BLaER1 treated with 17β-estradiol and CSF1 and Interleukin-3, amounts not matched to agents 10 nM and 100 nM (cell line): ENCODE measurements around the gene ZBTB45.
A peak's percentile ranks its signal among the peaks of the same experiment; 100 is the strongest.

Experiments
- H3K27ac ChIP-seq, 11 experiments: shearing (Covaris generic); formaldehyde crosslinking; 2 replicates each; pipeline ENCODE4 v1.8.1; 2022
- H3K27me3 ChIP-seq, 11 experiments: shearing (Covaris generic); formaldehyde crosslinking; 2 replicates each; pipeline ENCODE4 v1.8.1; 2022
- H3K36me3 ChIP-seq, 11 experiments: shearing (Covaris generic); formaldehyde crosslinking; 2 replicates each; pipeline ENCODE4 v1.8.1; 2022
- H3K4me1 ChIP-seq, 10 experiments: shearing (Covaris generic); formaldehyde crosslinking; 2 replicates each; pipeline ENCODE4 v1.8.1; 2022
- H3K4me2 ChIP-seq, 11 experiments: shearing (Covaris generic); formaldehyde crosslinking; 2 replicates each; pipeline ENCODE4 v1.8.1; 2022
- H3K4me3 ChIP-seq, 10 experiments: shearing (Covaris generic); formaldehyde crosslinking; 2 replicates each; pipeline ENCODE4 v1.8.1; 2022
- H3K9ac ChIP-seq, 11 experiments: shearing (Covaris generic); formaldehyde crosslinking; 2 replicates each; pipeline ENCODE4 v1.8.1; 2022
- H3K9me3 ChIP-seq, 11 experiments: shearing (Covaris generic); formaldehyde crosslinking; replicated peaks in 1 of 11; 2 replicates each; pipeline ENCODE4 v1.8.1; 2022
- H4K20me1 ChIP-seq, 11 experiments: shearing (Covaris generic); formaldehyde crosslinking; 2 replicates each; pipeline ENCODE4 v1.8.1; 2022
- Cebpa-rat ChIP-seq, 11 experiments: shearing (Covaris generic); IDR thresholded peaks; 2 replicates each; pipeline ENCODE4 v1.8.1; 2022

Gene ZBTB45

DNA sequence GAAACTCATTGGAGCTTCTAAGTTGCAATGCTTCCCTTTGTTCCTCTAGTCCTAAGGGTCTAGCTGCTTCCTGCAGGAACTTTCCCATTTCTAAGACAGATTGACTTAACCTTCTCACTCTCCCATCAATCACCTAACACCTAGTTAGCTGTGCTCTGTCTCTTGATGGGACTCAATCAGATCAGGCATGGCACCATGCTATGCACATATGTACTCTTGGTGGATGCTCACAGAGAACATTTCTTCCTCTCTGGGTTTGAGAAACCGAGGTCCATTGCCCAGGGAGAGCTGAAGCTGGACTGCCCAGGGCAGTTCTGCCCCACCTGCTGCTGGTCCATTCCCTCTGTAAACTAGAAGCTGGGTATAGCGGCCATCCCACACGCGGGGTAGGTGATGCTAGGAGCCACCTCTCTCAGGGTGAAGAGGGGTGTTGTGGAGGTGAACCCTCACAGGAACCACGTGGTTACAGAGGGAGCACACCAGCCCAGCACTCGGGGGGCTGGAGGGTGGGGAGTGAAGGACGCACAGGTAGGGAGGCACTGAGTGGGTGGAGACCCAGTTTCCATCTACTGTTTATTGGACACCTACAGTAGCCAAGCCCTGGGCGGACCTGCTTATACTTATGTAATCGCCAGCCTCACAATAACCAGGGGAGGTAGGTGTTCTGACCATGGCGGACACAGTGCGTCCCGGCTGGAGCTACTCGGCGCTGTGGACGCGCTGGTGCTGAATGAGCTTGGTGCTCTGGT is 41.9 kb upstream of the ZBTB45 start:
- TF ChIP-seq Cebpa-rat (IDR thresholded peaks at IDR 0.05): no peak
- peaks cover 0 to 24% (median 0%) of the 10 kb centered on the region in 11 experiments; a peak in 8 of 22 replicates for H3K27me3 ChIP-seq
- H3K4me3 ChIP-seq: peak overlapping the region in 4 of 10 experiments; percentile 44 to 58 (median 54); a peak in 2 of 20 replicates
- peaks cover 0 to 20% (median 12%) of the 10 kb centered on the region in 11 experiments; a peak in 12 of 22 replicates for H4K20me1 ChIP-seq
- H3K9me3 ChIP-seq: no peaks in the 10 kb centered on the region
- peak overlapping the region; percentile 89 to 100 (median 98) for H3K4me2 ChIP-seq
- H3K4me1 ChIP-seq: peaks cover 59 to 71% (median 64%) of the 10 kb centered on the region in 10 experiments
- peaks cover 7 to 14% (median 10%) of the 10 kb centered on the region in 11 experiments for H3K36me3 ChIP-seq
- H3K27ac ChIP-seq: peak overlapping the region in 5 of 11 experiments; percentile 38 to 99 (median 99); a peak in 9 of 22 replicates
- H3K9ac ChIP-seq: peak overlapping the region in 6 of 11 experiments; percentile 35 to 75 (median 66); a peak in 9 of 22 replicates

DNA sequence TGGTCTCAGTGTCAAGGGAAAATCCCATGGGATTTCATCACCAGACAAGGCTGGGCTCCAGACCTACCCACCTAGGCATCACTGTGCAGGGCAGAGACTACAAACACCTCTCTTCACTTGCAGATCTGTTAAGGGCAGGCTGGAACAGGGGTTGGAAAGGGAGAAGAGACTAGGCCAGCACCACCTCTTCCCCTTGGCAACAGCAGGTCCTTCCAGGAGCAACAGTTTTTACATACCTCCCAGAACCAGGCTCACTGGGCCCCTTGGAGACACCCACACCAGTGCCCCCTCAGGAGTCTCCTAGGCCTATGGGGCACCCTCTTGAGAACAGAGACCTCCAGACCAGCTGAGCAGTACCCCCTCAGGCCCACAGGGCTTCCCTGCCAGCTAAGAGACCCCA is 41.3 kb upstream of the ZBTB45 start:
- H3K4me2 ChIP-seq: peak overlapping the region; percentile 89 to 100 (median 98); a peak in 21 of 22 replicates
- H3K4me1 ChIP-seq: peaks cover 66 to 73% (median 70%) of the 10 kb centered on the region in 10 experiments
- H3K4me3 ChIP-seq: no peak overlapping the region
- TF ChIP-seq Cebpa-rat (IDR thresholded peaks at IDR 0.05): no peak
- H3K9me3 ChIP-seq: no peaks in the 10 kb centered on the region
- peaks cover 0 to 24% (median 0%) of the 10 kb centered on the region in 11 experiments; a peak in 8 of 22 replicates for H3K27me3 ChIP-seq
- H3K27ac ChIP-seq: peak overlapping the region in 6 of 11 experiments; percentile 97 to 99 (median 98); a peak in 9 of 22 replicates
- peak overlapping the region in 1 of 11 experiments; percentile 41; a peak in 1 of 22 replicates for H3K9ac ChIP-seq
- peaks cover 12 to 15% (median 13%) of the 10 kb centered on the region in 11 experiments for H3K36me3 ChIP-seq
- H4K20me1 ChIP-seq: peaks cover 0 to 26% (median 14%) of the 10 kb centered on the region in 11 experiments; a peak in 12 of 22 replicates

DNA sequence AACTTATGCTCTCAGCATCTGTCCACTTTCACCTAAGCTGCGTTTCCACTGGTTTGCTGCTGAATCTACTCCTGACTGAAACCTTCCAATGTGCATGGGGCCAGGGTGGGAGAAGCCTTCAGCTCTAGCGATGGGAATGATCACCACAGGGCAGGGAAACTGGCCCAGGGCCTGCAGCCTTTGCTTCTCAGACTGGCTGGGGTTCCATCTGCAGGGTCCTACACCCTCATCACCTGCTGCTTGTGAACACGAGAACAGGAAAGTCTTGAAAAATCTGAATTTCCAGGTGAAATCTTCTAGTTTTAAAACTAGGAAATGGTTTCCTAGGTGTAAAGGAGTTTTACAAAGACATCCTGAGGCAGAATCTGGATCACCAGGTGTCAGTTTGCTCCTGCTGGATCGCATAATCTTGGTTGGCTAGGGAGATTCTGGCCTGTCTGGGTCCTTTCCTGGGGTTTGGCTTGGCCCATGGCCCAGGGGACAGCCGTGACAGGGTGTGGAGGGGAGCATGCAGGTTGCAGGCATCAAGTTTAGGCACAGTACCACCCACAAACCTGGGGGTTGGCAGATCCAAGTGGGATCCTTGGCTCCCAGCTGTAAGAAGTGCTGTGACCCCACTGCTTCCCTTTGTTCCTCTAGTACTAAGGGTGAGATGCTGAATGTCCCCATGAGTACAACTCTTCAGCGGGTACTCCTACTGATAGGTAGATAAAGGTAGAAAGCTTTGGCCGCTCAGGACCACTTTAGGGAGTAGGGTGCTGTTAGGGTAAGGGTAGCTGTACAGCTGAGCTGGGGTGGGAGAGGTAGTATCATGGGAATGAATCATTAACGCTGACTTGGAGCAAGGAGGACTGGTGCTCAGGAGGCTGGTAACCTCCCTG is 40.6 kb upstream of the ZBTB45 start:
- H3K9me3 ChIP-seq: no peaks in the 10 kb centered on the region
- H3K27me3 ChIP-seq: peaks cover 0 to 24% (median 0%) of the 10 kb centered on the region in 11 experiments; a peak in 8 of 22 replicates
- peak overlapping the region; percentile 89 to 98 (median 96); a peak in 20 of 22 replicates for H3K9ac ChIP-seq
- H4K20me1 ChIP-seq: peaks cover 0 to 26% (median 14%) of the 10 kb centered on the region in 11 experiments; a peak in 12 of 22 replicates
- H3K27ac ChIP-seq: peak overlapping the region; percentile 20 to 99 (median 98); a peak in 21 of 22 replicates
- H3K4me1 ChIP-seq: peaks cover 72 to 80% (median 77%) of the 10 kb centered on the region in 10 experiments
- H3K36me3 ChIP-seq: peaks cover 17 to 22% (median 20%) of the 10 kb centered on the region in 11 experiments
- peak overlapping the region; percentile 76 to 98 (median 94); a peak in 19 of 20 replicates for H3K4me3 ChIP-seq
- H3K4me2 ChIP-seq: peak overlapping the region; percentile 89 to 100 (median 98)
- TF ChIP-seq Cebpa-rat (IDR thresholded peaks at IDR 0.05): no peak

DNA sequence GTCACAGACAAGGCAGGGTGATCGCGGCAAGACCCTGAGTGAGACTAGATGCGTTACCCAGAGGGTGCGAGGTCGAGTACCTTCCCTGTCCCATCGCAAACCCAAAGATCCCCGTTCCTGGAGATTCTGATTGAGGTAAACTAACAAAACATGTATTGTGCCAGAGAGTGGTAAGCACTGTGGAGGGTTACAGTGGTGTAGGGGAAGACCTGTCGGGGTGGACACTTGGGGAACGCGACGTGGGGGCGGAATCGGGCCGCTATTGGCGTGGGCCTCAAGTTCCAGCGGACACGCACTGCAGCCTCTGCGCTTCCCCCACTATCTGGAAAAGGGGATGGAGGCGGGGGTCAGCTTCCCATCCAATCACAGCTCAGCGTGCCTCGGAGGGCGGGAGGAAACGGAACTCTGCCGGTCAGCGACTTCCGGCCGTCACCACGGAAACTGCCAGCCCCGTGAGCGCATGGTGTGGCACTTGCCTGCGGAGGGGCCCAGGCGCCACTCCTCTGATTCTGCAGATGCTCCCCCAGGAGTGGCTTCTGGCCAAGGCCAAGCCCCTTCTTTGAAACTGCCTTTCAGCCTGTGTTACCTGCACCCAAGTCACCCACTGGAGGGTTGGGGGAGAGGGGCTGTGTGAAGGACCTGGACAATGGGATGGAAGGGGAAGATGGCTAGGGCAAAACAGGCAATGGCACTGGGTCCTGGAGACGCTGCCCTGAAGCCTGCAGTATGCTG is 39.8 kb upstream of the ZBTB45 start:
- peak overlapping the region; percentile 89 to 98 (median 96) for H3K9ac ChIP-seq
- no peaks in the 10 kb centered on the region for H3K9me3 ChIP-seq
- peak overlapping the region; percentile 95 to 99 (median 98) for H3K27ac ChIP-seq
- H3K4me2 ChIP-seq: peak overlapping the region; percentile 89 to 100 (median 98)
- TF ChIP-seq Cebpa-rat (IDR thresholded peaks at IDR 0.05): no peak
- H3K4me3 ChIP-seq: peak overlapping the region; percentile 76 to 98 (median 94)
- H4K20me1 ChIP-seq: peaks cover 0 to 26% (median 14%) of the 10 kb centered on the region in 11 experiments; a peak in 12 of 22 replicates
- peaks cover 0 to 24% (median 0%) of the 10 kb centered on the region in 11 experiments; a peak in 8 of 22 replicates for H3K27me3 ChIP-seq
- H3K4me1 ChIP-seq: peaks cover 69 to 79% (median 77%) of the 10 kb centered on the region in 10 experiments
- H3K36me3 ChIP-seq: peaks cover 17 to 22% (median 20%) of the 10 kb centered on the region in 11 experiments

DNA sequence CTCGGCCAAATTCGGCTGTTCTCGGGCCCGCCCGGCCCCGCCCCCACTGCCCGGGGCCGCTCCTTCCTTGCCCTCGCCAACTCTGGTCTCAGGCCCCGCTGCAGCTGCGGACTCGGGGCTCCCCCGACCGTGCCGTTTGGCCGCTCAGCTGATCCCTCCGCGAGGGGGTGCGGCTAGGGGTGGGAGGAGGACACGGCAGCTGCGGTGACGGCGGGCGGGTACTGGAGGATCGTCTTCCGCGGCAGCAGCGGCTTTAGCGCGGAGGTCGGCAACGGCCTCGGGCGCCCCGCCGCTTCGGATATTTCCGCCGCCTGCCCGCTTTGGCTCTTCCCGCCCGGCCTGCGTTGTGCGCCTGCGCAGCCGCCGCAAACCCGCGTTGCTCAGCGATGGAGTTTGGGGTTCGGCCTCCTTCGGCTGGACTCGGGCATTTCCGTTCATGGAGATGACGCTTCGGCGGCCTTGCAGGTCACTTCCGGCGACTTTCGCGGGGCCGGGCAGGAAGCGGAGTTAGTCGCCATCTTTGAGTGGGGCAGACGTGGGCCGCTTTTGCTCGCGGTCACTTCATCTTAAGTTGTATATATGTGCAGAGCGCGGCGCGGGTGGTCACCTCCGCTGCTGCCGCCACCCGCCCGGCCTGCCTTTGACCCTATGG is 39.1 kb upstream of the ZBTB45 start:
- Histone ChIP-seq H3K4me2 (peak overlapping the region; percentile 89 to 100 (median 98)), H4K20me1 (peaks cover 0 to 33% (median 17%) of the 10 kb centered on the region in 11 experiments; a peak in 12 of 22 replicates), H3K27ac (peak overlapping the region; percentile 95 to 99 (median 98)), H3K36me3 (peaks cover 17 to 27% (median 21%) of the 10 kb centered on the region in 11 experiments), H3K4me1 (peaks cover 68 to 79% (median 77%) of the 10 kb centered on the region in 10 experiments), H3K9ac (peak overlapping the region; percentile 89 to 98 (median 96)), H3K27me3 (peaks cover 0 to 21% (median 0%) of the 10 kb centered on the region in 11 experiments; a peak in 8 of 22 replicates), H3K9me3 (no peaks in the 10 kb centered on the region), H3K4me3 (peak overlapping the region; percentile 76 to 98 (median 94))
- TF ChIP-seq Cebpa-rat (IDR thresholded peaks at IDR 0.05): no peak

DNA sequence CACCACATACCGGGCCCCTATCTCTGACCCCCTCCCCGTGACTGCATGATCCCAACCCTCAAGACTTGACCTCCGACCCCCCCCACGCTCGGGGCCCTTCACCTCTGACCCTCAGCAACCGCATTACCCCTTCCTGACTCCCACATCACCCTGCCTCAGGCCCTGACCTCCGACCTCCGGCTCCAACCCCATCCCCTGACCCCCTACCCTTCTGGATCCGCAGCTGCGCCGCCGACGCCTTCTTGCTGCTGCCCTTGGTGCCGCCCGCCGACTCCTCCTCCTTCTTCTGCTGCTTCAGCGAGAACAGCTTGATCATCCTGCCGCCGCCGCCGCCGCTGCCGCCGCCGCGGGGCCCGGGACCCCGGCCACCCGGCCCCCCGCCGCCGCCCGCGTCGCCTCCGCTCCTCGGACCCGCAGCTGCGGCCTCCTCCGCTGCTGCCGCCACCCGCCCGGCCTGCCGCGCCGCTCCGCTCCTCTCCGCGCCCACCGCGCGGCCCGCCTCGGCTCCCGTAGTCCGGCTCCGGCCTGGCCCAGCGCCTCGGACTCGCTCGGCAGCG is 38.5 kb upstream of the ZBTB45 start, which contains the start of gene UBE2M:
TSS of gene UBE2M (minus strand) at position 546 of the 557 bp plus-strand sequence. CDS start at position 316, 230 bp downstream.
- peak within 1 kb of the TSS; percentile 76 to 98 (median 94) for H3K4me3 ChIP-seq
- peaks cover 0 to 37% (median 17%) of the 10 kb centered on the region in 11 experiments; a peak in 12 of 22 replicates for H4K20me1 ChIP-seq
- peaks cover 0 to 16% (median 0%) of the 10 kb centered on the region in 11 experiments; a peak in 8 of 22 replicates for H3K27me3 ChIP-seq
- H3K27ac ChIP-seq: peak within 1 kb of the TSS; percentile 95 to 99 (median 98)
- no peaks in the 10 kb centered on the region for H3K9me3 ChIP-seq
- peaks cover 19 to 33% (median 27%) of the 10 kb centered on the region in 11 experiments for H3K36me3 ChIP-seq
- H3K9ac ChIP-seq: peak within 1 kb of the TSS; percentile 89 to 98 (median 96)
- H3K4me2 ChIP-seq: peak within 1 kb of the TSS; percentile 89 to 100 (median 98)
- peaks cover 68 to 78% (median 77%) of the 10 kb centered on the region in 10 experiments for H3K4me1 ChIP-seq
- TF ChIP-seq Cebpa-rat (IDR thresholded peaks at IDR 0.05): no peak
